Esophagus muscularis mucosa (tissue), 3 donors: Measurements from ENCODE around the gene NSMCE1.
"Not testable (repeated sequence)": the region's sequence is repeated elsewhere in the genome, so short reads cannot be mapped to it uniquely, and the experiment has no call there.

Source experiments
- POLR2A ChIP-seq: fragments of 450-650 bp; IDR thresholded peaks from one replicate; pipeline ENCODE4 v1.6.1; 2017; ENCODE audit warnings: antibody characterized with exemption, moderate library complexity, mild to moderate bottlenecking, low read depth
- TF ChIP-seq, protein P1 (sequence below), 3 experiments: fragments of 200-600 bp in 2 of 3; fragments of 450-650 bp in 1 of 3; sonication (generic) in 2 of 3; IDR thresholded peaks; one replicate each; pipeline ENCODE4 v1.5.1; 2017 to 2019; ENCODE audit warnings: antibody characterized with exemption in 3 of 3, mild to moderate bottlenecking in 2 of 3, moderate library complexity in 1 of 3

- TF ChIP-seq, protein P1, sequence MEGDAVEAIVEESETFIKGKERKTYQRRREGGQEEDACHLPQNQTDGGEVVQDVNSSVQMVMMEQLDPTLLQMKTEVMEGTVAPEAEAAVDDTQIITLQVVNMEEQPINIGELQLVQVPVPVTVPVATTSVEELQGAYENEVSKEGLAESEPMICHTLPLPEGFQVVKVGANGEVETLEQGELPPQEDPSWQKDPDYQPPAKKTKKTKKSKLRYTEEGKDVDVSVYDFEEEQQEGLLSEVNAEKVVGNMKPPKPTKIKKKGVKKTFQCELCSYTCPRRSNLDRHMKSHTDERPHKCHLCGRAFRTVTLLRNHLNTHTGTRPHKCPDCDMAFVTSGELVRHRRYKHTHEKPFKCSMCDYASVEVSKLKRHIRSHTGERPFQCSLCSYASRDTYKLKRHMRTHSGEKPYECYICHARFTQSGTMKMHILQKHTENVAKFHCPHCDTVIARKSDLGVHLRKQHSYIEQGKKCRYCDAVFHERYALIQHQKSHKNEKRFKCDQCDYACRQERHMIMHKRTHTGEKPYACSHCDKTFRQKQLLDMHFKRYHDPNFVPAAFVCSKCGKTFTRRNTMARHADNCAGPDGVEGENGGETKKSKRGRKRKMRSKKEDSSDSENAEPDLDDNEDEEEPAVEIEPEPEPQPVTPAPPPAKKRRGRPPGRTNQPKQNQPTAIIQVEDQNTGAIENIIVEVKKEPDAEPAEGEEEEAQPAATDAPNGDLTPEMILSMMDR (IDR thresholded peaks at IDR 0.05), result not testable (repeated sequence)
- not testable (repeated sequence) for TF ChIP-seq POLR2A
Measured at GRCh38 chr16:27248886-27249285, 19.7 kb downstream of the NSMCE1 start.
